ENCODE measurements around the gene SFRP4. TPM values are rescaled to one million over a fixed set of nuclear protein-coding genes. Genes with fewer than 3 reads are reported as not detected.

Gene SFRP4
- total RNA-seq, 1 experiment from 2014 or later = 0.24 TPM

DNA sequence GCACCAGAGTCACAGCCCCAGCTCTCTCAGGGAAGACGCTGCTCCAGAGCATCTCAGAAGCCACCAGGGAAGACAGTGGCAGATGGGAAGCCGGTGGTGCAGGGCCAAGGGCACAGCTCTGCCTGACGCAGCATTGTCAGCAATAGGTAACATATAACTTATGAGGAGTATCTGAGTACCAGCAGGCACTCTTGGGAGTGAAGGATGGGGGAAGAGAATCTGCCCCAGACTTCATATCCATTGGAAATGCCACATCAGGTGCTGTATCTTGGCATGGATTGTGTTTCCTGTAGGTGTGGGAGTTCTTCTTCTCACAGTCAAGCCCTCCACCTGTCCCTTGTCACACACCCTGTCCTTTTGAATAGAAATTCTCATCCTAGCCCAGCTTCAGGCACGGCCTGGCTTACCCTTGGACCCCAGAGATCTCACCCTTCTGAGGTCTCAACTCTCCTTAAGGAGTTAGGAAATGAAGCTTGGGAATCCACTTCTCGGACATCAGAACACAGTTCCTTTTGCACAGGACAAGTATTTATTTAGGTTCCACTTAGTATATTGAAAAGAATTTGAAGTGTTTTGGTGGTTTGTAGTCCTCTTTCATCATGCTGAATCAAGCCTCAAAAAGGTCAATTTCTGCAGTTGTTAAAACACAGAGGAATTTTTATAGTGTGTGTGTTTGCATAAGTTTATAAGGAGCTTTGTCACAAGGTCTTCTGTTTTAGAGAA lies 13.8 kb upstream of the SFRP4 start:
- ATAC-seq = no peak
- POLR2A ChIA-PET = no interaction called here
- no peak for DNase-seq (ENCODE audit: low spot score)
- Mint-ChIP-seq H3K27me3 (ENCODE audit: low read depth) (no peaks in the 10 kb centered on the region; the same call in 1 of the 2 replicates), H3K4me1 (no peaks in the 10 kb centered on the region), H3K36me3 (peaks cover 4% of the 10 kb centered on the region), H3K27ac (no peak overlapping the region), H3K9me3 (peaks cover 12% of the 10 kb centered on the region; the same call in 1 of the 2 replicates), H3K4me3 (no peak overlapping the region)
- CTCF ChIA-PET = interaction anchor here (1.0 to 1.8 kb wide), 4 partner anchors 9 to 405 kb away, joined by 3 to 6 read pairs (median 4); partner anchors contain the start of gene SFRP4
- TF ChIP-seq NR2C2 (CRISPR knock-in tag; IDR thresholded peaks at IDR 0.05) (no peak), NFE2L1 (CRISPR knock-in tag; IDR thresholded peaks at IDR 0.05) (no peak), SMAD3 (CRISPR knock-in tag; IDR thresholded peaks at IDR 0.05; ENCODE audit: borderline replicate concordance) (no peak), TP53 (CRISPR knock-in tag; IDR thresholded peaks at IDR 0.05) (no peak)

DNA sequence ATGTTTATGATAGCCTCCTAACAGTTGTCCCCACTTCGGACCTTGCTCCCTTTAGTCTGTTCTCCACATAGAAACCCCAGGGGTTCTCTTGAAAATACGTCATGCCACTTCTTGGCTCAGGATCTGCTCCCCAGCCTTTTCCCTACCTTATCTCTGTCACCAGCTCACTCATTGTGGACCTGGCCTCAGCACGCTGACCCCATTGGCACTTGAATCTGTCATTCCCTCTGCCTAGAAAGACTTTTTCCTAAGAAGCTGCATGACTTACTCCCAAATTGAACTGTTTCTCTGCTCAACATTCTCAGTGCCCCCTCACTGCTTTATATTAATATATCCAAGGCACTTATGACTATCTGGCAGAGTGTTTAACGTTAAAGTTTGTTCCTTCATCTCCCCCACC lies 12.3 kb upstream of the SFRP4 start:
- no peaks in the 10 kb centered on the region for H3K4me1 Mint-ChIP-seq
- ChIA-PET POLR2A (interaction anchor here (0.6 kb wide), 1 partner anchor 15 kb away, joined by 3 read pairs; no protein-coding TSS in a partner anchor), CTCF (interaction anchor here (1.2 to 1.4 kb wide), 2 partner anchors 12 to 287 kb away, joined by 3 to 4 read pairs; partner anchors contain the start of gene SFRP4)
- ATAC-seq = no peak
- no peak overlapping the region for H3K4me3 Mint-ChIP-seq
- no peak overlapping the region for H3K27ac Mint-ChIP-seq
- peaks cover 7% of the 10 kb centered on the region for H3K36me3 Mint-ChIP-seq
- H3K27me3 Mint-ChIP-seq (ENCODE audit: low read depth) = no peaks in the 10 kb centered on the region; the same call in 1 of the 2 replicates
- TF ChIP-seq ZNF416 (CRISPR knock-in tag; IDR thresholded peaks at IDR 0.05) (no peak), ZNF423 (CRISPR knock-in tag; IDR thresholded peaks at IDR 0.05) (no peak), SOX15 (CRISPR knock-in tag; IDR thresholded peaks at IDR 0.05) (no peak), RORB (CRISPR knock-in tag; IDR thresholded peaks at IDR 0.05) (no peak), SP1 (CRISPR knock-in tag; conservative IDR thresholded peaks at IDR 0.05) (no peak), HMGA2 (CRISPR knock-in tag; IDR thresholded peaks at IDR 0.05) (no peak), ESRRA (CRISPR knock-in tag; IDR thresholded peaks at IDR 0.05; ENCODE audit: borderline replicate concordance) (no peak), FOXJ3 (CRISPR knock-in tag; IDR thresholded peaks at IDR 0.05; ENCODE audit: borderline replicate concordance) (no peak), ZNF396 (CRISPR knock-in tag; IDR thresholded peaks at IDR 0.05; ENCODE audit: borderline replicate concordance) (no peak), GTF2I (CRISPR knock-in tag; conservative IDR thresholded peaks at IDR 0.05) (no peak), NR1H2 (CRISPR knock-in tag; IDR thresholded peaks at IDR 0.05) (no peak), CREM (CRISPR knock-in tag; IDR thresholded peaks at IDR 0.05) (no peak), ZNF263 (CRISPR knock-in tag; IDR thresholded peaks at IDR 0.05; ENCODE audit: low read depth) (no peak), MXD4 (CRISPR knock-in tag; IDR thresholded peaks at IDR 0.05; ENCODE audit: borderline replicate concordance) (no peak)
- TF ChIP-seq, protein P1, sequence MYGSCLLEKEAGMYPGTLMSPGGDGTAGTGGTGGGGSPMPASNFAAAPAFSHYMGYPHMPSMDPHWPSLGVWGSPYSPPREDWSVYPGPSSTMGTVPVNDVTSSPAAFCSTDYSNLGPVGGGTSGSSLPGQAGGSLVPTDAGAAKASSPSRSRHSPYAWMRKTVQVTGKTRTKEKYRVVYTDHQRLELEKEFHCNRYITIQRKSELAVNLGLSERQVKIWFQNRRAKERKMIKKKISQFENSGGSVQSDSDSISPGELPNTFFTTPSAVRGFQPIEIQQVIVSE (CRISPR knock-in tag; IDR thresholded peaks at IDR 0.05; ENCODE audit: borderline replicate concordance) = no peak
- TF ChIP-seq, protein P2, sequence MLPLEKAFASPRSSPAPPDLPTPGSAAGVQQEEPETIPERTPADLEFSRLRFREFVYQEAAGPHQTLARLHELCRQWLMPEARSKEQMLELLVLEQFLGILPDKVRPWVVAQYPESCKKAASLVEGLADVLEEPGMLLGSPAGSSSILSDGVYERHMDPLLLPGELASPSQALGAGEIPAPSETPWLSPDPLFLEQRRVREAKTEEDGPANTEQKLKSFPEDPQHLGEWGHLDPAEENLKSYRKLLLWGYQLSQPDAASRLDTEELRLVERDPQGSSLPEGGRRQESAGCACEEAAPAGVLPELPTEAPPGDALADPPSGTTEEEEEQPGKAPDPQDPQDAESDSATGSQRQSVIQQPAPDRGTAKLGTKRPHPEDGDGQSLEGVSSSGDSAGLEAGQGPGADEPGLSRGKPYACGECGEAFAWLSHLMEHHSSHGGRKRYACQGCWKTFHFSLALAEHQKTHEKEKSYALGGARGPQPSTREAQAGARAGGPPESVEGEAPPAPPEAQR (CRISPR knock-in tag; IDR thresholded peaks at IDR 0.05) = no peak
- TF ChIP-seq, protein P3, sequence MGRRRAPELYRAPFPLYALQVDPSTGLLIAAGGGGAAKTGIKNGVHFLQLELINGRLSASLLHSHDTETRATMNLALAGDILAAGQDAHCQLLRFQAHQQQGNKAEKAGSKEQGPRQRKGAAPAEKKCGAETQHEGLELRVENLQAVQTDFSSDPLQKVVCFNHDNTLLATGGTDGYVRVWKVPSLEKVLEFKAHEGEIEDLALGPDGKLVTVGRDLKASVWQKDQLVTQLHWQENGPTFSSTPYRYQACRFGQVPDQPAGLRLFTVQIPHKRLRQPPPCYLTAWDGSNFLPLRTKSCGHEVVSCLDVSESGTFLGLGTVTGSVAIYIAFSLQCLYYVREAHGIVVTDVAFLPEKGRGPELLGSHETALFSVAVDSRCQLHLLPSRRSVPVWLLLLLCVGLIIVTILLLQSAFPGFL (CRISPR knock-in tag; IDR thresholded peaks at IDR 0.05; ENCODE audit: borderline replicate concordance) = no peak
- TF ChIP-seq, protein P4, sequence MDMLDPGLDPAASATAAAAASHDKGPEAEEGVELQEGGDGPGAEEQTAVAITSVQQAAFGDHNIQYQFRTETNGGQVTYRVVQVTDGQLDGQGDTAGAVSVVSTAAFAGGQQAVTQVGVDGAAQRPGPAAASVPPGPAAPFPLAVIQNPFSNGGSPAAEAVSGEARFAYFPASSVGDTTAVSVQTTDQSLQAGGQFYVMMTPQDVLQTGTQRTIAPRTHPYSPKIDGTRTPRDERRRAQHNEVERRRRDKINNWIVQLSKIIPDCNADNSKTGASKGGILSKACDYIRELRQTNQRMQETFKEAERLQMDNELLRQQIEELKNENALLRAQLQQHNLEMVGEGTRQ (CRISPR knock-in tag; IDR thresholded peaks at IDR 0.05) = no peak
- DNase-seq (ENCODE audit: low spot score) = no peak
- H3K9me3 Mint-ChIP-seq = peaks cover 17% of the 10 kb centered on the region; the same call in 1 of the 2 replicates

Data from WTC11 (cell line).